H9 (cell line): ENCODE results near the gene TFDP3. TPM values are rescaled to one million over a fixed set of nuclear protein-coding genes. Genes with fewer than 3 reads are reported as not detected.

Experiments
- DNase-seq: peaks from one replicate; pipeline ENCODE4 v3.0.0-alpha.2; 2017
- H2AFZ ChIP-seq: one replicate; pipeline ENCODE4 v1.6.1; 2013; ENCODE audit warnings: mild to moderate bottlenecking, low read length, control low read depth, moderate library complexity
- H2AK5ac ChIP-seq: 2 replicates; pipeline ENCODE4 v1.6.1; 2013; ENCODE audit warnings: low read length, control low read depth, mixed read lengths; ENCODE audit not compliant: insufficient read length
- H2BK120ac ChIP-seq: one replicate; pipeline ENCODE4 v1.6.1; 2013; ENCODE audit warnings: low read depth, mild to moderate bottlenecking, low read length, control low read depth, inconsistent platforms; ENCODE audit not compliant: poor library complexity, severe bottlenecking
- H2BK12ac ChIP-seq: 2 replicates; pipeline ENCODE4 v1.6.1; 2013; ENCODE audit warnings: low read length, control low read depth, mixed read lengths, low read depth; ENCODE audit not compliant: insufficient read length
- H2BK15ac ChIP-seq: 2 replicates; pipeline ENCODE4 v1.6.1; 2013; ENCODE audit warnings: low read depth, low read length, control low read depth
- H2BK20ac ChIP-seq: one replicate; pipeline ENCODE4 v1.6.1; 2013; ENCODE audit warnings: low read depth, mild to moderate bottlenecking, low read length, control low read depth, inconsistent platforms; ENCODE audit not compliant: poor library complexity, severe bottlenecking
- H2BK5ac ChIP-seq: 2 replicates; pipeline ENCODE4 v1.6.1; 2013; ENCODE audit warnings: low read length, control low read depth, mixed read lengths; ENCODE audit not compliant: insufficient read length
- H3K14ac ChIP-seq: 2 replicates; pipeline ENCODE4 v1.6.1; 2013; ENCODE audit warnings: low read length, control low read depth; ENCODE audit not compliant: insufficient read depth
- H3K18ac ChIP-seq: 2 replicates; pipeline ENCODE4 v1.6.1; 2013; ENCODE audit warnings: low read depth, mild to moderate bottlenecking, mixed read lengths, low read length, control low read depth; ENCODE audit not compliant: insufficient read length
- H3K23ac ChIP-seq: 2 replicates; pipeline ENCODE4 v1.6.1; 2013; ENCODE audit warnings: low read length, control low read depth, mixed read lengths, low read depth; ENCODE audit not compliant: insufficient read length
- H3K23me2 ChIP-seq: 2 replicates; pipeline ENCODE4 v1.6.1; 2013; ENCODE audit warnings: low read depth, mild to moderate bottlenecking, mixed read lengths, low read length, control low read depth; ENCODE audit not compliant: insufficient read length, poor library complexity, severe bottlenecking
- H3K27ac ChIP-seq: 2 replicates; pipeline ENCODE4 v1.5.1; 2013; ENCODE audit warnings: low read length, control low read depth, mixed read lengths, low read depth; ENCODE audit not compliant: insufficient read length
- H3K27me3 ChIP-seq: 2 replicates; pipeline ENCODE4 v1.6.1; 2013; ENCODE audit warnings: low read length, control low read depth, inconsistent platforms; ENCODE audit not compliant: insufficient read depth
- H3K4ac ChIP-seq: 2 replicates; pipeline ENCODE4 v1.6.1; 2013; ENCODE audit warnings: low read depth, mild to moderate bottlenecking, control low read depth, inconsistent platforms, low read length, moderate library complexity
- H3K4me1 ChIP-seq: 2 replicates; pipeline ENCODE4 v1.6.1; 2013; ENCODE audit warnings: low read length, control low read depth, inconsistent platforms; ENCODE audit not compliant: insufficient read depth
- H3K4me2 ChIP-seq: 2 replicates; pipeline ENCODE4 v1.6.1; 2013; ENCODE audit warnings: low read length, control low read depth, mixed read lengths; ENCODE audit not compliant: insufficient read length, insufficient read depth
- H3K56ac ChIP-seq: 2 replicates; pipeline ENCODE4 v1.6.1; 2013; ENCODE audit warnings: low read depth, mild to moderate bottlenecking, mixed read lengths, low read length, control low read depth; ENCODE audit not compliant: insufficient read length
- H3K79me1 ChIP-seq: 2 replicates; pipeline ENCODE4 v1.6.1; 2013; ENCODE audit warnings: low read depth, mild to moderate bottlenecking, moderate library complexity, low read length, control low read depth, inconsistent platforms; ENCODE audit not compliant: insufficient read depth, poor library complexity, severe bottlenecking
- H3K79me2 ChIP-seq: 2 replicates; pipeline ENCODE4 v1.6.1; 2013; ENCODE audit warnings: low read length, control low read depth, inconsistent platforms; ENCODE audit not compliant: insufficient read depth
- H3K9ac ChIP-seq: 2 replicates; pipeline ENCODE4 v1.6.1; 2013; ENCODE audit warnings: low read length, control low read depth, mixed read lengths; ENCODE audit not compliant: insufficient read length; ENCODE audit errors: extremely low read depth
- H3K9me3 ChIP-seq: one replicate; pipeline ENCODE4 v1.6.1; 2013; ENCODE audit warnings: low read depth, low read length, inconsistent platforms; ENCODE audit not compliant: control insufficient read depth
- H3T11ph ChIP-seq: one replicate; pipeline ENCODE4 v1.6.1; 2013; ENCODE audit warnings: mild to moderate bottlenecking, low read length, control low read depth, inconsistent platforms
- H4K20me1 ChIP-seq: one replicate; pipeline ENCODE4 v1.6.1; 2013; ENCODE audit not compliant: control insufficient read depth, insufficient read length, insufficient read depth
- H4K5ac ChIP-seq: 2 replicates; pipeline ENCODE4 v1.6.1; 2013; ENCODE audit warnings: low read depth, mild to moderate bottlenecking, mixed read lengths, low read length, control low read depth; ENCODE audit not compliant: insufficient read length
- H4K8ac ChIP-seq: replicated peaks from 2 replicates; pipeline ENCODE4 v1.6.1; 2013; ENCODE audit warnings: low read length, control low read depth, mixed read lengths, low read depth; ENCODE audit not compliant: insufficient read length
- H4K91ac ChIP-seq: 2 replicates; pipeline ENCODE4 v1.6.1; 2013; ENCODE audit warnings: low read depth, mild to moderate bottlenecking, moderate library complexity, mixed read lengths, low read length, control low read depth; ENCODE audit not compliant: insufficient read length
- H3K27ac Mint-ChIP-seq, 3 experiments: 2 replicates in 2 of 3; 3 replicates in 1 of 3; pipeline ENCODE4 v1.8.0; 2020 to 2021; ENCODE audit warnings: mixed read lengths in 3 of 3, mild to moderate bottlenecking in 1 of 3, moderate library complexity in 1 of 3
- H3K27me3 Mint-ChIP-seq: 2 replicates; pipeline ENCODE4 v1.8.0; 2021; ENCODE audit warnings: low read depth, mild to moderate bottlenecking, moderate library complexity, mixed read lengths
- H3K36me3 Mint-ChIP-seq, 3 experiments: 2 replicates in 2 of 3; 3 replicates in 1 of 3; pipeline ENCODE4 v1.8.0; 2020 to 2021; ENCODE audit warnings: low read depth in 3 of 3, mixed read lengths in 3 of 3; ENCODE audit not compliant: insufficient read depth in 1 of 3
- H3K4me1 Mint-ChIP-seq, 2 experiments: 2 replicates each; pipeline ENCODE4 v1.8.0; 2020; ENCODE audit warnings: mixed read lengths in 2 of 2
- H3K4me3 Mint-ChIP-seq, 2 experiments: 2 replicates in 1 of 2; 3 replicates in 1 of 2; pipeline ENCODE4 v1.8.0; 2020 to 2021; ENCODE audit warnings: mild to moderate bottlenecking in 2 of 2, mixed read lengths in 2 of 2, moderate library complexity in 1 of 2
- H3K9me3 Mint-ChIP-seq, 2 experiments: 2 replicates in 1 of 2; 3 replicates in 1 of 2; pipeline ENCODE4 v1.8.0; 2020; ENCODE audit warnings: mild to moderate bottlenecking in 2 of 2, mixed read lengths in 2 of 2, moderate library complexity in 1 of 2
- CTCF ChIP-seq: fragments of 200-600 bp; sonication (generic); conservative IDR thresholded peaks from 3 replicates; pipeline ENCODE4 v1.8.0; 2021; ENCODE audit warnings: antibody characterized with exemption, mild to moderate bottlenecking
- WGBS: extraction: QIAGEN DNeasy Blood & Tissue Kit; methylation state at CpG from one replicate; pipeline ENCODE4 v1.1.7; 2013; ENCODE audit warnings: missing lambda C conversion rate, low lambda C conversion rate, mixed read lengths; ENCODE audit not compliant: insufficient read length; ENCODE audit errors: extremely low coverage; 5-methylcytosine and 5-hydroxymethylcytosine counted together
- total RNA-seq: library from RNA; stranded (reverse); gene quantifications from 2 replicates; pipeline ENCODE4 v1.2.1, GENCODE V29; 2021

TFDP3 gene
- total RNA-seq, 1 experiment from 2014 or later = not detected

GRCh38 chrX:133229361-133229760 lies 11.2 kb upstream of the TFDP3 start:
- no peaks in the 10 kb centered on the region for H3K4me1 Mint-ChIP-seq

More at GRCh38 chrX:133229361-133229760, 11.2 kb upstream of the TFDP3 start:
- no peak overlapping the region for H2BK120ac ChIP-seq
- H2BK12ac ChIP-seq = no peak overlapping the region
- H3K4ac ChIP-seq = no peak overlapping the region
- peaks cover 2% of the 10 kb centered on the region; the same call in 1 of the 2 replicates for H3K27me3 ChIP-seq
- H4K91ac ChIP-seq = no peak overlapping the region
- TF ChIP-seq CTCF = no peak
- H3K27me3 Mint-ChIP-seq = peaks cover 43% of the 10 kb centered on the region
- H2BK20ac ChIP-seq = no peak overlapping the region
- H3K4me3 Mint-ChIP-seq = no peak overlapping the region
- no peak overlapping the region for H3K27ac ChIP-seq
- no peaks in the 10 kb centered on the region for H3K79me2 ChIP-seq
- H2AFZ ChIP-seq = no peak overlapping the region
- H3K23ac ChIP-seq = no peak overlapping the region
- H3K4me1 ChIP-seq = no peaks in the 10 kb centered on the region
- H3K27ac Mint-ChIP-seq = no peak overlapping the region
- H2BK5ac ChIP-seq = no peak overlapping the region
- H3K18ac ChIP-seq = no peak overlapping the region
- no peaks in the 10 kb centered on the region for H3K23me2 ChIP-seq
- WGBS = no CpG with 5 or more reads among the region's 4 CpGs
- H3K9me3 Mint-ChIP-seq = no peaks in the 10 kb centered on the region
- no peak for DNase-seq
- H4K20me1 ChIP-seq = no peaks in the 10 kb centered on the region
- H2AK5ac ChIP-seq = no peak overlapping the region
- no peak overlapping the region for H4K5ac ChIP-seq
- H3K4me2 ChIP-seq = no peak overlapping the region
- no peaks in the 10 kb centered on the region for H3K79me1 ChIP-seq
- H3T11ph ChIP-seq = no peak overlapping the region
- no peak overlapping the region for H3K56ac ChIP-seq
- H3K9me3 ChIP-seq = no peaks in the 10 kb centered on the region
- H2BK15ac ChIP-seq = no peak overlapping the region
- no peak overlapping the region for H3K14ac ChIP-seq
- no peaks in the 10 kb centered on the region for H3K36me3 Mint-ChIP-seq
- H4K8ac ChIP-seq = no peak overlapping the region
- H3K9ac ChIP-seq = no peak overlapping the region
